ENCODE results near the gene CD6. TPM values are rescaled to one million over a fixed set of nuclear protein-coding genes. Genes with fewer than 3 reads are reported as not detected.
A peak's percentile ranks its signal among the peaks of the same experiment; 100 is the strongest.

The CD6 gene
- total and polyA plus RNA-seq, 10 of the 15 experiments (the other 5 are each of a cell fraction or from before 2014, with no cell fraction given), result 0.37 to 17.6 (median 6.2) TPM

DNA sequence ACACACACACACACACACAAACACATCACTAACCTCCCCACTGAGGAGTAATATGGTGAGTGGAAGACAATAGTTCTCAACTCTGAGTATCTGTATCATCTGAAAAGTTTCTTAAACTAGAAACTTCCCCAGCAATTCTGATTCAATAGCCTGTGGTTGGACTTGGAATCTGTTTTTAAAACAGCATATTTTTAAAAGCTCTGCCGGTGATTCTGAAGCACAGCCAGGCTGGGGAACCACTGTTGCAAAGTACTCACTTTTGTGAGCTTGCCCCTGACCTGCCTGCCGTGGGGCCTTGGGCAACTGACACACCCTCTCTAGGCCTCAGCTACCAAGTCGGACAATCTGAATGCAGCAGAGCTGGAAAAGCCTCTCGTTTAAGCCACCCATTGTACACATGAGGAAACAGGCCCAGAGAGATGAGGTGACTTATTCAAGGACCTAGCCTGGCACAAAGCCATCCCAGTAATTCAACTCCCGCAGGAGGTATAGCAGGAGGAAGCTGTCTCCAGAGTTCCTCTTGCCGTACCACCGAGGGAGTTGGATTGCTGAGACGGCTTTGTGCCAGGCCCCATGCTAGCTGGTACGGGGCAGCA is 28.4 kb upstream of the CD6 start (continued):
- TF ChIP-seq, protein P1, sequence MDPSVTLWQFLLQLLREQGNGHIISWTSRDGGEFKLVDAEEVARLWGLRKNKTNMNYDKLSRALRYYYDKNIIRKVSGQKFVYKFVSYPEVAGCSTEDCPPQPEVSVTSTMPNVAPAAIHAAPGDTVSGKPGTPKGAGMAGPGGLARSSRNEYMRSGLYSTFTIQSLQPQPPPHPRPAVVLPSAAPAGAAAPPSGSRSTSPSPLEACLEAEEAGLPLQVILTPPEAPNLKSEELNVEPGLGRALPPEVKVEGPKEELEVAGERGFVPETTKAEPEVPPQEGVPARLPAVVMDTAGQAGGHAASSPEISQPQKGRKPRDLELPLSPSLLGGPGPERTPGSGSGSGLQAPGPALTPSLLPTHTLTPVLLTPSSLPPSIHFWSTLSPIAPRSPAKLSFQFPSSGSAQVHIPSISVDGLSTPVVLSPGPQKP (IDR thresholded peaks at IDR 0.05; ENCODE audit: low read depth, low read length), result no peak
- no peak for TF ChIP-seq EZH2 (IDR thresholded peaks at IDR 0.05; ENCODE audit: borderline replicate concordance, control insufficient read depth, low read depth, low read length)
- TF ChIP-seq CBFB (IDR thresholded peaks at IDR 0.05; ENCODE audit: low read depth), result no peak
- TF ChIP-seq NRF1 (conservative IDR thresholded peaks at IDR 0.05; ENCODE audit: low read depth, low read length), result no peak
- no peak for TF ChIP-seq NBN (IDR thresholded peaks at IDR 0.05)
- TF ChIP-seq, protein P2, sequence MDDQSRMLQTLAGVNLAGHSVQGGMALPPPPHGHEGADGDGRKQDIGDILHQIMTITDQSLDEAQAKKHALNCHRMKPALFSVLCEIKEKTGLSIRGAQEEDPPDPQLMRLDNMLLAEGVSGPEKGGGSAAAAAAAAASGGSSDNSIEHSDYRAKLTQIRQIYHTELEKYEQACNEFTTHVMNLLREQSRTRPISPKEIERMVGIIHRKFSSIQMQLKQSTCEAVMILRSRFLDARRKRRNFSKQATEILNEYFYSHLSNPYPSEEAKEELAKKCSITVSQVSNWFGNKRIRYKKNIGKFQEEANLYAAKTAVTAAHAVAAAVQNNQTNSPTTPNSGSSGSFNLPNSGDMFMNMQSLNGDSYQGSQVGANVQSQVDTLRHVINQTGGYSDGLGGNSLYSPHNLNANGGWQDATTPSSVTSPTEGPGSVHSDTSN (IDR thresholded peaks at IDR 0.05; ENCODE audit: insufficient replicate concordance, low read depth, low read length), result no peak

DNA sequence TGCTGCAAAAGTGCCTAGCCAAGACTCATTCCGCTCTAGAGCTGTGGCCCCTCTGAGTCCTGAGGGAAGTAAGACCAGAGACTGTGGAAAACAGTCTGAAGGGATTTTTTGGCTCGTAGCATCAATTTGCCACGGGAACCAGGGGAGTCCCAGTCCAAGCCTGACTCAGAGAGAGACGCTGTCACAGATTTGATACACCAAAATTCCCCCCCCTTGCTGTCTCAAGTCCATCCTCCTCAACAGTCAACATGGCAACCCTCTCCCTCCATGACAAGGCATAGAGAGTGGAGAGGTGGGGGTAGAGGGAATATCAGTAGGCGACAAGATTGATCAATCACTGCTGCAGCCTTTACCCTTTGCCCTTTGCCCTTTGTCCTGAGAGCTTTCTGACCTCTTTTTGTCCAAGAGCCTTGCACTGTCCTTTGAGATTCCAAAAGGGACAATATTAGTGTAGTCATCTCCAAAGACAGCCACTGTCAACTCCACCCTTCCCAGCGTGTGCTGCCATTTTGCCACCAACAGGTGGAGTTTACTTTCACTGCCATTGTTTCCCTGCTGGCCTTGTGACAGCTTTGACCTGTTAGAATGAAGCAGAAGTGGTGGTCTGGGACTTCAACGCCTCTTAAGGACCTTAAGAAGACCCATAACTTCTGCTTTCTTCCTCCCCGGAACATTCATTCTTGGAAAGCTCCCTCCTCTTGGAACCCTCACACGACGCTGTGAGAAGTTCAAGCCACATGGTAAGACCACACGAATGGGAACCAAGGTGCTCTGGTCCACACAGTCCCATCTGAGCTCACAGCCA is 26.8 kb upstream of the CD6 start:
- ChIA-PET POLR2A (no interaction called here), CTCF (interaction anchor here (0.7 to 2.8 kb wide), 13 partner anchors 9 to 243 kb away, joined by 3 to 20 read pairs (median 4); partner anchors contain the start of genes CD6 and TMEM109), RAD21 (ENCODE audit: unreplicated experiment) (interaction anchor here (1.0 to 1.8 kb wide), 5 partner anchors 25 to 117 kb away, joined by 3 to 5 read pairs (median 3); no protein-coding TSS in a partner anchor), SMC1A (ENCODE audit: uncharacterized antibody, unreplicated experiment) (interaction anchor here (0.7 to 2.8 kb wide), 8 partner anchors 9 to 251 kb away, joined by 3 to 14 read pairs (median 4); partner anchors contain the start of gene CD6)
- DNase-seq (ENCODE audit: low read depth, low spot score) (no peak), ATAC-seq (peak; percentile 76), FAIRE-seq (no peak)
- peak overlapping the region; percentile 31; the same call in 1 of the 2 replicates for H3K27ac ChIP-seq (ENCODE audit: control insufficient read depth, insufficient read depth)
- H3K36me3 ChIP-seq (ENCODE audit: control insufficient read depth in 2 of 2, insufficient read depth in 2 of 2, low read length in 1 of 2), result peaks cover 25 to 27% of the 10 kb centered on the region in 2 experiments
- H3K79me2 ChIP-seq (ENCODE audit: control insufficient read depth, insufficient read depth, low read length), result peaks cover 44% of the 10 kb centered on the region
- H4K20me1 ChIP-seq (ENCODE audit: control insufficient read depth, insufficient read depth), result no peaks in the 10 kb centered on the region; the same call in none of the 2 replicates
- BruUV-seq (replicated peaks), result no TSS peak
- TF ChIP-seq, protein P3, sequence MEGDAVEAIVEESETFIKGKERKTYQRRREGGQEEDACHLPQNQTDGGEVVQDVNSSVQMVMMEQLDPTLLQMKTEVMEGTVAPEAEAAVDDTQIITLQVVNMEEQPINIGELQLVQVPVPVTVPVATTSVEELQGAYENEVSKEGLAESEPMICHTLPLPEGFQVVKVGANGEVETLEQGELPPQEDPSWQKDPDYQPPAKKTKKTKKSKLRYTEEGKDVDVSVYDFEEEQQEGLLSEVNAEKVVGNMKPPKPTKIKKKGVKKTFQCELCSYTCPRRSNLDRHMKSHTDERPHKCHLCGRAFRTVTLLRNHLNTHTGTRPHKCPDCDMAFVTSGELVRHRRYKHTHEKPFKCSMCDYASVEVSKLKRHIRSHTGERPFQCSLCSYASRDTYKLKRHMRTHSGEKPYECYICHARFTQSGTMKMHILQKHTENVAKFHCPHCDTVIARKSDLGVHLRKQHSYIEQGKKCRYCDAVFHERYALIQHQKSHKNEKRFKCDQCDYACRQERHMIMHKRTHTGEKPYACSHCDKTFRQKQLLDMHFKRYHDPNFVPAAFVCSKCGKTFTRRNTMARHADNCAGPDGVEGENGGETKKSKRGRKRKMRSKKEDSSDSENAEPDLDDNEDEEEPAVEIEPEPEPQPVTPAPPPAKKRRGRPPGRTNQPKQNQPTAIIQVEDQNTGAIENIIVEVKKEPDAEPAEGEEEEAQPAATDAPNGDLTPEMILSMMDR (IDR thresholded peaks at IDR 0.05 in 2 of 3, conservative IDR thresholded peaks at IDR 0.05 in 1 of 3; ENCODE audit: control insufficient read depth in 2 of 3, extremely low read depth in 1 of 3, insufficient read depth in 1 of 3, low read depth in 3 of 3, low read length in 3 of 3), result peak in 2 of 3 experiments; percentile 39 to 48; a peak in 4 of 6 replicates
- TF ChIP-seq RELA (IDR thresholded peaks at IDR 0.05; ENCODE audit: borderline replicate concordance, partially characterized antibody) (no peak), SMC3 (IDR thresholded peaks at IDR 0.05; ENCODE audit: borderline replicate concordance, low read length) (peak; percentile 37; the same call in 1 of the 2 replicates), MYC (IDR thresholded peaks at IDR 0.05; ENCODE audit: insufficient read depth, insufficient read length, insufficient replicate concordance, low read length, severe bottlenecking) (no peak), EGR1 (IDR thresholded peaks at IDR 0.05; ENCODE audit: borderline replicate concordance in 1 of 2, low read depth in 2 of 2, low read length in 2 of 2) (no peak), NR2C1 (IDR thresholded peaks at IDR 0.05) (peak; percentile 77), SPI1 (IDR thresholded peaks at IDR 0.05; ENCODE audit: borderline replicate concordance, insufficient read depth, low read depth, low read length) (peak; percentile 53; the same call in 1 of the 2 replicates), RAD21 (IDR thresholded peaks at IDR 0.05; ENCODE audit: insufficient read depth, low read depth, low read length) (peak; percentile 45), POLR2A (IDR thresholded peaks at IDR 0.05; ENCODE audit: low read depth, low read length) (peak; percentile 26; the same call in 1 of the 2 replicates), YY1 (IDR thresholded peaks at IDR 0.05; ENCODE audit: low read depth, low read length) (peak; percentile 67)
- intact Hi-C loops (cut with micrococcal nuclease; ENCODE audit: unreplicated experiment), result no loop called here
- no peaks in the 10 kb centered on the region for H3K27me3 ChIP-seq (replicated peaks in 1 of 2; ENCODE audit: control insufficient read depth in 2 of 2, insufficient read depth in 2 of 2, low read length in 1 of 2)
- H3K9me3 ChIP-seq (replicated peaks; ENCODE audit: control insufficient read depth, insufficient read depth, low read length), result no peaks in the 10 kb centered on the region
- no peak overlapping the region for H2AFZ ChIP-seq (ENCODE audit: control insufficient read depth, low read depth, low read length)
- in situ Hi-C loops (cut with MboI), result no loop called here
- H3K4me2 ChIP-seq (ENCODE audit: control insufficient read depth, insufficient read depth), result peak overlapping the region; percentile 40
- 67% methylated on average over 11 of the region's 11 CpGs for WGBS (ENCODE audit: insufficient coverage, insufficient replicate concordance, low lambda C conversion rate, missing lambda C conversion rate)
- H3K4me1 ChIP-seq (ENCODE audit: control insufficient read depth, insufficient read depth, low read length), result peaks cover 20% of the 10 kb centered on the region
- no peak overlapping the region for H3K9ac ChIP-seq (ENCODE audit: control insufficient read depth, insufficient read depth, low read length)
- H3K4me3 ChIP-seq, result 0 out of 2 replicates have a peak overlapping the region, but pooled peaks have one; percentile 8
